ENCODE results near the gene SASS6.
"Not testable (repeated sequence)": the region's sequence is repeated elsewhere in the genome, so short reads cannot be mapped to it uniquely, and the experiment has no call there.

Gene SASS6

GRCh38 chr1:100061681-100062080 is 71.0 kb downstream of the SASS6 start:
- no peak for DNase-seq
- in situ Hi-C loops (cut with HindIII; ENCODE audit: low pct_ligation_motif_present, low pct_unique_long_range_greater_than_20kb, low sequenced_read_pairs): no loop called here

GRCh38 chr1:100053727-100054126 is 79.0 kb downstream of the SASS6 start:
- in situ Hi-C loops (cut with HindIII; ENCODE audit: low pct_ligation_motif_present, low pct_unique_long_range_greater_than_20kb, low sequenced_read_pairs): no loop called here
- DNase-seq: no peak

GRCh38 chr1:100053119-100053518 is 79.6 kb downstream of the SASS6 start:
- in situ Hi-C loops (cut with HindIII; ENCODE audit: low pct_ligation_motif_present, low pct_unique_long_range_greater_than_20kb, low sequenced_read_pairs): no loop called here
- DNase-seq: no peak

- no peak for DNase-seq
- in situ Hi-C loops (cut with HindIII; ENCODE audit: low pct_ligation_motif_present, low pct_unique_long_range_greater_than_20kb, low sequenced_read_pairs): no loop called here
These were observed 80.8 kb downstream of the SASS6 start for GRCh38 chr1:100051893-100052292.

DNA sequence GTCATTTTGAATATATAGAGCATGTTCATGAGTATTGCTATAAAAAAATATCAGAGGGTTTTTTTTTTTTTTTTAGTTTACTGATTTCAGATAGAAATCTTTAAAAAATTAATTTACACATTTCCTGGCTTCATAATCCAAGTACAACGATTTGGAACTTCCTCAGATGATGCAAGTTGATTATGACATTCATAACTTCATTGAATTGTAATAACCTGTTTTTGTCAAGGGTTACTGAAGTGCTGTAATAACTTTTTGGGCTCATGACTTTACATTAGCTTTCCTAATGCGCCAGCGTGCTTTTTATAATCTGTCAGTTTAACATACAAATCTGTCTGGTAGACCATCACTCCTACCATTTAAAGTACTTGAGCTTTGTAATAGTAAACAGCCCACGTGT is 81.3 kb downstream of the SASS6 start:
- no peak for DNase-seq
- in situ Hi-C loops (cut with HindIII; ENCODE audit: low pct_ligation_motif_present, low pct_unique_long_range_greater_than_20kb, low sequenced_read_pairs): no loop called here

- DNase-seq: no peak
- in situ Hi-C loops (cut with HindIII; ENCODE audit: low pct_ligation_motif_present, low pct_unique_long_range_greater_than_20kb, low sequenced_read_pairs): no loop called here
These were observed 82.6 kb downstream of the SASS6 start for GRCh38 chr1:100050139-100050538.

GRCh38 chr1:100047235-100047708 is 85.5 kb downstream of the SASS6 start:
- DNase-seq; in situ Hi-C loops (cut with HindIII; ENCODE audit: low pct_ligation_motif_present, low pct_unique_long_range_greater_than_20kb, low sequenced_read_pairs): not testable (repeated sequence)

DNA sequence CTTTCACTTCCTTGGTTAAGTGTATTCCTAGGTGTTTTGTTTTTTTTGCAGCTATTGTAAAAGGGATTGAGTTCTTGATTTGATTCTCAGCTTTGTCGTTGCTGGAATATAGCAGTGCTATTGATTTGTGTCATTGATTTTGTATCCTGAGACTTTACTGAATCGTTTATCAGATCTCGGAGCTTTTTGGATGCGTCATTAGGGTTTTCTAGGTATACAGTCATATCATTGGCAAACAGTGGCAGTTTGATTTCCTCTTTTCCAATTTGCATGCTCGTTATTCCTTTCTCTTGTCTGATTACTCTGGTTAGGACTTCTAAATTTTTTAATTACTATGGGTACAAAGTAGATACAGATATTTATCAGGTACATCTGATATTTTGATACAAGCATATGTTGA is 87.5 kb downstream of the SASS6 start:
- in situ Hi-C loops (cut with HindIII; ENCODE audit: low pct_ligation_motif_present, low pct_unique_long_range_greater_than_20kb, low sequenced_read_pairs): no loop called here
- no peak for DNase-seq

GRCh38 chr1:100039591-100039990 is 93.1 kb downstream of the SASS6 start:
- in situ Hi-C loops (cut with HindIII; ENCODE audit: low pct_ligation_motif_present, low pct_unique_long_range_greater_than_20kb, low sequenced_read_pairs): no loop called here
- DNase-seq: peak; percentile 1

DNA sequence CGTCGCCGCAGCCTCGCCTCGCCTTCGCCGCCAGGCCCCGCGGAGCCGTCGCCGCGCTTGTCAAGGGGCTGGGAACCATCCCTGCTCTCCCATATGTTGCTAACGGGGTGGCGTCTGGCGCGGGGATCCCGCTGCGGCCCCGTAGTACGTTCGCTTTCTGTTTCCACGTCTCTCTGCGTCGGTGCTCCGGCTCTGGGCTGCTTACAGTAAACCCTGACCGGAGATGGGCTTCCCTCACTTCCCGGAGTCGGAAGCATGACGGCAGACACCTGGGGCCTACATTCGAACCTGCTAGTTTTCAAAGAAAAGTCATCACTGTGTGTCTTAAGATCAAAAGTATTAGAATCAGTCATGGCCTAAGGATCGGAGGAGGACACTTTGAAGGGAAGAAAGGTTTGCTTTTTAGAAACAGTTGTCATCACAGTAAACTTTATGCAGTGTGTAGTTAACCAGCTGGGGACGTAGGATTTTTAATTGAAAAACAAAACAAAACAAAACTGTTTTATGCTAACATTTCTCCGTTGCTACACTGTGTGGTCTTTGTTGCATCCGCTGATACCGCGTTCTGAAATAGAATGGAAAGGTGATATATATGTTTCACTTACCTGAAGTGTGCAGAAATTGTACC is 94.0 kb downstream of the SASS6 start:
- DNase-seq: peak; percentile 56
- in situ Hi-C loops (cut with HindIII; ENCODE audit: low pct_ligation_motif_present, low pct_unique_long_range_greater_than_20kb, low sequenced_read_pairs): no loop called here

GRCh38 chr1:100037927-100038659 is 94.6 kb downstream of the SASS6 start:
- DNase-seq: peak; percentile 82
- in situ Hi-C loops (cut with HindIII; ENCODE audit: low pct_ligation_motif_present, low pct_unique_long_range_greater_than_20kb, low sequenced_read_pairs): no loop called here

- no peak for DNase-seq
These were observed 95.1 kb downstream of the SASS6 start for GRCh38 chr1:100037656-100037926.

GRCh38 chr1:100036718-100037655 is 95.7 kb downstream of the SASS6 start:
- peak; percentile 2 for DNase-seq
- in situ Hi-C loops (cut with HindIII; ENCODE audit: low pct_ligation_motif_present, low pct_unique_long_range_greater_than_20kb, low sequenced_read_pairs): no loop called here

More at GRCh38 chr1:100037656-100037926, 95.1 kb downstream of the SASS6 start:
- in situ Hi-C loops (cut with HindIII; ENCODE audit: low pct_ligation_motif_present, low pct_unique_long_range_greater_than_20kb, low sequenced_read_pairs): no loop called here

DNA sequence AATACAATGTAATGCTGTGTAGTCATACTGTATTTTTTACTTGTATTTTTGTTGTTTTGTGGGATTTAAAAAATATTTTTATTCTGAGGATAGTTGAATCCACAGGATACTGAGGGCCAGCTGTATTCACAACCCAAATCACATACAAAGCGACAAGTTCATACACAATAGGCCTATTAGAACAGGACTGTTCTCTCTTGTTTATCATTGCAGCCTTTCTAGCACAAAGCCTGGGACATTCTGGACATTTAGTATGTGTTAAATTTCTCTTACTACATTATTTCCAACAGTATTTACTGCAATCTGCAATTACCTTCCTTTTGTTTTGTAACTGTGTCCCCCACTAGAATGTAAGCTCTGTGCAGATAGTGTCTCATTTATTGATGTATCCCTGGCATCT is 97.5 kb downstream of the SASS6 start:
- DNase-seq: no peak
- in situ Hi-C loops (cut with HindIII; ENCODE audit: low pct_ligation_motif_present, low pct_unique_long_range_greater_than_20kb, low sequenced_read_pairs): no loop called here

GRCh38 chr1:100034470-100034869 is 98.3 kb downstream of the SASS6 start:
- DNase-seq: peak; percentile 54
- in situ Hi-C loops (cut with HindIII; ENCODE audit: low pct_ligation_motif_present, low pct_unique_long_range_greater_than_20kb, low sequenced_read_pairs): no loop called here
